Uterus (tissue), 4 donors: ENCODE results near the gene FAM20A. TPM values are rescaled to one million over a fixed set of nuclear protein-coding genes. Genes with fewer than 3 reads are reported as not detected.

Experiments
- DNase-seq, 2 donors: peaks; one replicate each; pipeline ENCODE4 v3.0.0-alpha.2; 2019 to 2020
- H3K27ac ChIP-seq, 2 donors: fragments of 200-600 bp; sonication (generic); 1 replicate in 1 of 2; 2 replicates in 1 of 2; pipeline ENCODE4 v1.5.1; 2016 to 2018
- H3K27me3 ChIP-seq, 2 donors: fragments of 200-600 bp; sonication (generic); one replicate each; pipeline ENCODE4 v1.5.1; 2018 to 2019; ENCODE audit warnings: control low read depth in 1 of 2
- H3K36me3 ChIP-seq, 2 donors: fragments of 200-600 bp; sonication (generic); one replicate each; pipeline ENCODE4 v1.5.1; 2019; ENCODE audit warnings: control low read depth in 1 of 2
- H3K4me1 ChIP-seq, 2 donors: fragments of 200-600 bp; sonication (generic); one replicate each; pipeline ENCODE4 v1.5.1; 2018 to 2019; ENCODE audit warnings: control low read depth in 1 of 2
- H3K4me3 ChIP-seq, 2 donors: fragments of 200-600 bp; sonication (generic); 1 replicate in 1 of 2; 2 replicates in 1 of 2; pipeline ENCODE4 v1.5.1; 2018 to 2019; ENCODE audit warnings: mild to moderate bottlenecking in 1 of 2
- H3K9me3 ChIP-seq, 2 donors: fragments of 200-600 bp; sonication (generic); one replicate each; pipeline ENCODE4 v1.5.1; 2019; ENCODE audit warnings: control low read depth in 1 of 2
- POLR2A ChIP-seq, 2 donors: fragments of 450-650 bp; IDR thresholded peaks; one replicate each; pipeline ENCODE4 v1.6.1; 2016; ENCODE audit warnings: antibody characterized with exemption in 2 of 2, mild to moderate bottlenecking in 1 of 2, moderate library complexity in 1 of 2
- intact Hi-C: fragments of 100-400 bp; cut with DNase I; formaldehyde crosslinking; loops from one replicate; pipeline ENCODE4 v1.15.1; 2023; ENCODE audit warnings: low total_unique reads
- total RNA-seq, 4 donors: library from RNA; depleted of rRNA in 3 of 4; stranded (reverse); fragments of >200 nt in 3 of 4; gene quantifications; one replicate each; pipeline versions ENCODE4 v1.1.0 to v1.2.4, GENCODE V29; 2014 to 2023
- TF ChIP-seq, protein P1 (sequence below), 4 experiments: fragments of 200-600 bp in 2 of 4; fragments of 450-650 bp in 2 of 4; sonication (generic) in 2 of 4; IDR thresholded peaks; one replicate each; pipeline ENCODE4 v1.5.1; 2016 to 2019; ENCODE audit warnings: antibody characterized with exemption in 4 of 4, mild to moderate bottlenecking in 2 of 4, moderate library complexity in 1 of 4
- donor health status: DM: yes; HTN: yes; CAD: no.

Gene FAM20A
- total RNA-seq, 4 donors from 2014 or later: under 0.01 to 40.3 (median 14.0) TPM

GRCh38 chr17:68564415-68565111 is 36.6 kb downstream of the FAM20A start:
- Histone ChIP-seq H3K4me1 (peaks cover 6 to 12% of the 10 kb centered on the region in 2 donors), H3K36me3 (no peaks in the 10 kb centered on the region), H3K4me3 (no peak overlapping the region), H3K9me3 (no peaks in the 10 kb centered on the region), H3K27me3 (no peaks in the 10 kb centered on the region), H3K27ac (no peak overlapping the region)
- TF ChIP-seq, protein P1, sequence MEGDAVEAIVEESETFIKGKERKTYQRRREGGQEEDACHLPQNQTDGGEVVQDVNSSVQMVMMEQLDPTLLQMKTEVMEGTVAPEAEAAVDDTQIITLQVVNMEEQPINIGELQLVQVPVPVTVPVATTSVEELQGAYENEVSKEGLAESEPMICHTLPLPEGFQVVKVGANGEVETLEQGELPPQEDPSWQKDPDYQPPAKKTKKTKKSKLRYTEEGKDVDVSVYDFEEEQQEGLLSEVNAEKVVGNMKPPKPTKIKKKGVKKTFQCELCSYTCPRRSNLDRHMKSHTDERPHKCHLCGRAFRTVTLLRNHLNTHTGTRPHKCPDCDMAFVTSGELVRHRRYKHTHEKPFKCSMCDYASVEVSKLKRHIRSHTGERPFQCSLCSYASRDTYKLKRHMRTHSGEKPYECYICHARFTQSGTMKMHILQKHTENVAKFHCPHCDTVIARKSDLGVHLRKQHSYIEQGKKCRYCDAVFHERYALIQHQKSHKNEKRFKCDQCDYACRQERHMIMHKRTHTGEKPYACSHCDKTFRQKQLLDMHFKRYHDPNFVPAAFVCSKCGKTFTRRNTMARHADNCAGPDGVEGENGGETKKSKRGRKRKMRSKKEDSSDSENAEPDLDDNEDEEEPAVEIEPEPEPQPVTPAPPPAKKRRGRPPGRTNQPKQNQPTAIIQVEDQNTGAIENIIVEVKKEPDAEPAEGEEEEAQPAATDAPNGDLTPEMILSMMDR (IDR thresholded peaks at IDR 0.05): no peak
- no peak for TF ChIP-seq POLR2A (IDR thresholded peaks at IDR 0.05)
- DNase-seq: no peak
- intact Hi-C loops: no loop called here

DNA sequence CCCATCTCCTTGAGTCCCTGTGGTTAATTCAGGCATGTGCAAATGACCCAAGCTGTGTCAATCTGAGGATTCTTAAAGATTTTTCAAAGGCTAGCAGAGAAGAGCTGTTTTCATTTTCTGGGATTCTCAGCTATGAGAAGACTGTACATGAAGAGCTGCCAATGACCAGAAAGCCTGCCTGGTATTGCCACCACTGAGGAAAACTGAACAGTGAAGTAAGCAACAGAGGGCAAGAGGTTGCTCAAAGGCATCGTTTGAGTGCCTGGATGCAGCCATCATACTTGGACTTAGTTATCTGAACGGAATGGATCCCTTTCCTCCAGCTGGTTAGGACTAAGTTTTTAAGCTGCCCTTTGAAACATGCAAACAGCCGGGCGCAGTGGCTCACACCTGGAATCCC is 38.4 kb downstream of the FAM20A start:
- Histone ChIP-seq H3K4me3 (no peak overlapping the region), H3K9me3 (no peaks in the 10 kb centered on the region), H3K27me3 (no peaks in the 10 kb centered on the region), H3K27ac (no peak overlapping the region), H3K4me1 (peaks cover 6 to 12% of the 10 kb centered on the region in 2 donors), H3K36me3 (no peaks in the 10 kb centered on the region)
- TF ChIP-seq, protein P1 (IDR thresholded peaks at IDR 0.05): no peak
- no peak for TF ChIP-seq POLR2A (IDR thresholded peaks at IDR 0.05)
- DNase-seq: no peak
- intact Hi-C loops: no loop called here

DNA sequence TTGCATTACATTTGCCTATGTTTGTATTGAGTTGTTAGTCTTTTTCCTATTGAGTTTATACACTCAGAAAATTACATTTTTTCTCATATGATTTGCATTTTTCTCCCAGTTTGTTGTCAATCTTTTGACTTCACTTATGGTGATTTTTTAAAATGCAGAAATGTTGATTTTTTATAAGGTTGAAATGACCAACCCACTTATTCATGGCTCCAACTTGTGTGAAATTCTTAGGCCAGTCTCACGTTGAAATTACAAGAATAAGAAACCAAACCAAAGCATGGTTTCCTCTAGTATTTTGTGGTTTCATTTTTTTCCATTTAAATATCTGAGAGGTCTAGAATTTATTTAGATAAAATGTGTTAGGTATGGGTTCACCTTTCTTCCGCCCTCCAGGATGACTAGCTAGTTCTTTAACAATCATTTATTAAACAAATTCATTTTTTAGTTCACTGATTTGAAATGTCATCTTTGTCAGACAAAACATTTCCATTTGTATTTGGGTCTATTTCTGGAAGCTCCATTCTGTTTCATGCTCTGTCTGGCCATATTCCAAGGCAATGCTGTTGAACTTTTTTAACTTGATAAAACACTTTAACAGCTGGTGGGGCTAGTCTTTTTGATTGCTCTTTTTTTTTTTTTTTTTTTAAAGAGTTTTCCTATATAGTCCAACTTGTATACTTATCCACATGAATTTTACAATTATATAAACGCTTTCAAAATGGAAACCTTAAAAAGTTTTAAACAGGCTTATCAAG is 40.0 kb downstream of the FAM20A start:
- H3K9me3 ChIP-seq: no peaks in the 10 kb centered on the region
- H3K4me3 ChIP-seq: no peak overlapping the region
- H3K4me1 ChIP-seq: no peaks in the 10 kb centered on the region
- TF ChIP-seq, protein P1 (IDR thresholded peaks at IDR 0.05): no peak
- TF ChIP-seq POLR2A (IDR thresholded peaks at IDR 0.05): no peak
- DNase-seq: no peak
- peak overlapping the region in 1 of 2 donors; percentile 18 for H3K27ac ChIP-seq
- intact Hi-C loops: no loop called here
- H3K27me3 ChIP-seq: no peaks in the 10 kb centered on the region
- no peaks in the 10 kb centered on the region for H3K36me3 ChIP-seq

DNA sequence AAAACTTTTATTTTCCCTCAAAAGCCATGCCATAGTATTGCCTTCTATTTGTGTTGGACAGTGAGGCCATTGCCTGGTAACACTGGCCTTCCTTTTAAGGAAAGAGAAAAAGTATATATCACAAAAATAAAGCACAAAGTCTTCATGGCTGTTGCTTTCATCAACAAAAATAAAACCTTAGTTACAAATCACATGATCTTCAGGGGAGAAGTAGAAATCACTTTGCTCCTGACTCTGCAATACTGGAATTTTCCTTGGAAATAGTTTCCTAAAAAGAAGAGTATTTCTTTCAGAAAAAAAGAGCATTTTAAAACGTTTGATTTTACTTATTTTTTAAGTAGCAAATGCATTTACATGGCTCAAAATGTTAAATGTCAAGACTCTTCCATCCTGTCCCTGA is 41.9 kb downstream of the FAM20A start:
- Histone ChIP-seq H3K4me1 (no peaks in the 10 kb centered on the region), H3K4me3 (no peak overlapping the region), H3K27ac (peak overlapping the region in 1 of 2 donors; percentile 30), H3K9me3 (no peaks in the 10 kb centered on the region), H3K36me3 (no peaks in the 10 kb centered on the region), H3K27me3 (no peaks in the 10 kb centered on the region)
- no peak for TF ChIP-seq POLR2A (IDR thresholded peaks at IDR 0.05)
- TF ChIP-seq, protein P1 (IDR thresholded peaks at IDR 0.05): no peak
- intact Hi-C loops: no loop called here
- no peak for DNase-seq

GRCh38 chr17:68556551-68556950 is 44.6 kb downstream of the FAM20A start:
- intact Hi-C loops: no loop called here
- no peaks in the 10 kb centered on the region for H3K36me3 ChIP-seq
- TF ChIP-seq, protein P1 (IDR thresholded peaks at IDR 0.05): no peak
- no peak for TF ChIP-seq POLR2A (IDR thresholded peaks at IDR 0.05)

More at GRCh38 chr17:68556551-68556950, 44.6 kb downstream of the FAM20A start:
- H3K27me3 ChIP-seq: no peaks in the 10 kb centered on the region
- no peaks in the 10 kb centered on the region for H3K4me1 ChIP-seq
- peak overlapping the region; percentile 26 to 59 for H3K27ac ChIP-seq
- H3K4me3 ChIP-seq: no peak overlapping the region
- no peak for DNase-seq
- H3K9me3 ChIP-seq: no peaks in the 10 kb centered on the region
